ENCODE measurements around the gene ASIC3. TPM values are rescaled to one million over a fixed set of nuclear protein-coding genes. Genes with fewer than 3 reads are reported as not detected.

The ASIC3 gene
- total RNA-seq, 6 experiments from 2014 or later = 0.53 to 1.2 (median 1.2) TPM

- DNase-seq (no peak), ATAC-seq (peak in 3 of 4 donors; percentile 0 to 3 (median 0))
- peak overlapping the region; percentile 83 to 99 (median 93) for H3K4me3 ChIP-seq
- 4% methylated on average over 7 of the region's 31 CpGs for WGBS (ENCODE audit: insufficient coverage, low coverage, low lambda C conversion rate, missing lambda C conversion rate)
- TF ChIP-seq POLR2A (IDR thresholded peaks at IDR 0.05) (no peak), CTCF (IDR thresholded peaks at IDR 0.05) (no peak)
- peaks cover 0 to 12% (median 4%) of the 10 kb centered on the region in 4 donors for H3K36me3 ChIP-seq
- H3K27me3 ChIP-seq = no peaks in the 10 kb centered on the region
- peak overlapping the region; percentile 80 to 91 (median 90) for H3K27ac ChIP-seq
- intact Hi-C loops (cut with DNase I) = no loop called here
- peaks cover 0 to 31% (median 10%) of the 10 kb centered on the region in 4 donors for H3K4me1 ChIP-seq
- H3K9me3 ChIP-seq = no peaks in the 10 kb centered on the region
Observed at GRCh38 chr7:151080067-151080521, 31.8 kb downstream of the ASIC3 start.

- H3K9me3 ChIP-seq = no peaks in the 10 kb centered on the region
- peaks cover 0 to 34% (median 14%) of the 10 kb centered on the region in 4 donors for H3K4me1 ChIP-seq
- WGBS (ENCODE audit: insufficient coverage, low coverage, low lambda C conversion rate, missing lambda C conversion rate) = 0% methylated on average over 7 of the region's 66 CpGs
- peak within 1 kb of the TSS; percentile 83 to 99 (median 93) for H3K4me3 ChIP-seq
- DNase-seq (peak; percentile 94 to 95 (median 95)), ATAC-seq (peak; percentile 76 to 88 (median 84))
- intact Hi-C loops (cut with DNase I) = no loop called here
- H3K27ac ChIP-seq = peak within 1 kb of the TSS; percentile 80 to 91 (median 90)
- H3K27me3 ChIP-seq = no peaks in the 10 kb centered on the region
- peaks cover 0 to 7% (median 2%) of the 10 kb centered on the region in 4 donors for H3K36me3 ChIP-seq
- TF ChIP-seq POLR2A (IDR thresholded peaks at IDR 0.05) (peak; percentile 67), CTCF (IDR thresholded peaks at IDR 0.05) (no peak)
Observed at GRCh38 chr7:151080522-151081169, 32.3 kb downstream of the ASIC3 start, which contains the start of gene FASTK. TSS of gene FASTK (minus strand) at chr7:151080809. CDS start at chr7:151080766, 43 bp downstream.

GRCh38 chr7:151081170-151082101 lies 33.1 kb downstream of the ASIC3 start:
- TF ChIP-seq POLR2A (IDR thresholded peaks at IDR 0.05) (peak; percentile 3), CTCF (IDR thresholded peaks at IDR 0.05) (no peak)
- 14% methylated on average over 21 of the region's 64 CpGs for WGBS (ENCODE audit: insufficient coverage, low coverage, low lambda C conversion rate, missing lambda C conversion rate)
- Histone ChIP-seq H3K36me3 (peaks cover 0 to 3% (median 0%) of the 10 kb centered on the region in 4 donors), H3K4me1 (peaks cover 0 to 37% (median 16%) of the 10 kb centered on the region in 4 donors), H3K27me3 (no peaks in the 10 kb centered on the region), H3K27ac (peak overlapping the region; percentile 80 to 91 (median 90)), H3K9me3 (no peaks in the 10 kb centered on the region), H3K4me3 (peak overlapping the region; percentile 83 to 99 (median 93))
- DNase-seq = peak; percentile 61 to 85 (median 83)
- intact Hi-C loops (cut with DNase I) = no loop called here
- ATAC-seq = peak; percentile 4 to 60 (median 54)

Measured in right lobe of liver (tissue), 6 donors.